GM12873 (cell line): ENCODE data around the gene SUN3.

Experiments
- CTCF ChIP-seq: IDR thresholded peaks from 2 replicates; pipeline ENCODE4 v1.5.1; 2012; ENCODE audit warnings: low read depth, mild to moderate bottlenecking, moderate library complexity, low read length, control low read depth; ENCODE audit not compliant: insufficient read depth; ENCODE audit errors: missing control alignments

The SUN3 gene

GRCh38 chr7:47973739-47974138, 55.2 kb downstream of the SUN3 start:
- no peak for TF ChIP-seq CTCF

- no peak for TF ChIP-seq CTCF
These were observed 58.1 kb downstream of the SUN3 start for GRCh38 chr7:47970761-47971160.

- peak; percentile 95 for TF ChIP-seq CTCF
These were observed 59.8 kb downstream of the SUN3 start for GRCh38 chr7:47968847-47969774.

GRCh38 chr7:47967708-47968107, 61.2 kb downstream of the SUN3 start:
- TF ChIP-seq CTCF, result no peak

- no peak for TF ChIP-seq CTCF
These were observed 61.8 kb downstream of the SUN3 start for GRCh38 chr7:47967123-47967522.

- TF ChIP-seq CTCF, result no peak
These were observed 63.5 kb downstream of the SUN3 start for GRCh38 chr7:47965456-47965855.

- TF ChIP-seq CTCF, result no peak
These were observed 66.6 kb downstream of the SUN3 start for GRCh38 chr7:47962262-47962661.
